ENCODE data around the gene SELENON.

SELENON gene

GRCh38 chr1:25799935-25800702, at the start of gene SELENON:
TSS of gene SELENON (plus strand) at chr1:25800193. CDS start at chr1:25800231, 38 bp downstream.
- no peak for FAIRE-seq

GRCh38 chr1:25750923-25751605, 48.9 kb upstream of the SELENON start:
- FAIRE-seq = no peak

- FAIRE-seq = no peak
Measured at GRCh38 chr1:25754470-25755181, 45.4 kb upstream of the SELENON start.

DNA sequence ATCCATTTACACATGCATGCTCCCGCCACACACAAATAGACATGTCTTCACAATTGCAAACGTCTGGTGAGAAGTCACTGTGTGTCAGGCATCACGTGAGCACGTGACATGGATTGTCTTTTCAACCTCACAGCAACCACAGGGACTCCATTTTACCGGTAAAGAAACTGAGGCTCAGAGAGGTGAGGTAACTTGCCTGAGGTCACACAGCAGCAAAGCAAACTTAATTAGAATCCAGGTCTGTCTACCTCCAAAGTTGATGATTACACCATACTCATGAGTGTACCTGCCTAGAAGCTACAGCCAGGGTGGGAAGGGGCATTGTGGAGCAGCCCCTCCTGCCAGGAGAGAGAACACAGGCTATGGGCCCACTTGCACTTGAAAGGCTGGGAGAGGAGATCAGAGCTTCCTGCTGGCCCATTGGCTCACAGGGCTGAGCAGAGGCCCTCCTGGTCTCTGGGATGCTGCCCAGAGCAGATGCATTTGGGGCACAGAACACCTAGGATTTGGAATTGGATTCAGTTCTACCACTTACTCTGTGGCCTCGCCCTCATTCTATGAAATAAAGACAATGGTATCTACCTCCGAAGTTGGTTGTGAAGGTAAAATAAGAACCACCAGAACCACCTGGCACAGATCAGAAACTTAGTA, 44.4 kb upstream of the SELENON start:
- FAIRE-seq = no peak

DNA sequence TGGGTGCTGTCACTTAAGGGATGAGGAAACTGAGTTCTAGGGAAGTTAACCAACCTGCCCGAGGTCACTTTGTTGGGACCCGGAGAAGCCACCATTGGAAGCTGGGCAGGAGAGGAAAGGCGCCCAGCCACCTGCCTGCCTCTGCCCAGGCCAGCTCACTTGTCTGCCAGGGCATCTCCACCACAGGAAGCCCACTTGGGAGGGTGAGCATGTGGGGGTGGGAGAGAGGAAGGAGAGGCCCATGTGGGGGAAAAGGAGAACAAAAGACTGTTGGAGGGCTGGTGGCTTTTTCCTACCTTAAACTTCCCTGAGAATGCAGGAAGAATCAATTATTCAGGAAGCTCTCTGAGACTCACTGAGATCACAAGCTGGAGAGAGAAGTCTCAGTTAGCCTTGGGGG, 43.8 kb upstream of the SELENON start:
- FAIRE-seq = no peak

DNA sequence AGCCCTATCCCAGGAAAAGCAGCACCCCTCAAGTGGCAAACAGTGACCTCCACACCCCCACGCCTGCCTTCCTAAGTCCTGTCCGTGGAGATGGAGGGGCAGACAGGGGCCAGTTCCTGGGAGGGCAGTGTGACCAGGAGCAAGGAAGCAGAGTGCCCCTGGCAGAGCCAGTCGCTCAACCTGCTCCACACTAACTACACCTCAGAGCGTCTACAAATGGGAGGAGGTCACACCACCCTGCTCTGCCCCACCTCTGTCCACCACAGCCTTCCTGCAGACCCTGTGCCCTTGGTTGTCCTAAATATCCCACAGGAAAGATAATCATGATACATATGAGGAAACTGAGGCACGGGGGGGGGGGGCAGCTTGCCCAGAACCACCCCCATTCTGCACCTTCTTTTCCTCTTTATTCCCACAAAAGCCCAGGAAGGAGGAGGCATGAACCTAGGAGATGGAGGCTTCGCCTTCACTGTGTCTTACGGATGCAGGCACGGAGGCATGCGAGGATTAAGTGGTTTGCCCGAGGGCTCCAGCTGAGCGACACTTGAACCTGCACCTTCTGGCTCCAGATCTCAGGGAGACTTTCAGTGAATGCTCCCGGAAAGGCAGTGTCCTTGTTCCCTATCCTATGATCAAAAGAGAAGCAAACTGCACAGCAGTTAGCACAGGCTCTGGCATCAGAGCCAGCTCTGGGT, 42.7 kb upstream of the SELENON start:
- no peak for FAIRE-seq

GRCh38 chr1:25757846-25758185, 42.2 kb upstream of the SELENON start:
- no peak for FAIRE-seq

- FAIRE-seq = no peak
Measured at GRCh38 chr1:25758466-25759070, 41.4 kb upstream of the SELENON start.

- FAIRE-seq = peak; percentile 86
Measured at GRCh38 chr1:25760122-25760719, 39.8 kb upstream of the SELENON start.

DNA sequence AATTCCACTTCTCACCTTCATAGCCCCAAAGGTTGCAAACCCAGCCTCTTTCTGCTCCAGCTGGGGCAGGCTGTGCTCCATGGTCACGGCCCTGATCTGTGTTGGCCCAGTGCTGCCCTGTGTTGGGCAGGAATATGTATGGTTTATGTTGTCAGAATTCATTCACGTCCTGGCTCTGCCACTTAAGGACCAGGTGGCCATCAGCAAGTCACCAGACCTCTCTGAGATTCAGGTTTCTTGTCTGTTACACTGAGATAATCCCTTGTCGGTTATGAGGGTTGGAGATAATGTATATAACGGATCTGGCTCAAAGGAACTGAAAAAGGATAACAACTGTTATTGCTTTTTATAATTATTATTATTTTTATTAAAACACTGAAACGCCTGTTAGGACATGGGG, 39.1 kb upstream of the SELENON start:
- no peak for FAIRE-seq

DNA sequence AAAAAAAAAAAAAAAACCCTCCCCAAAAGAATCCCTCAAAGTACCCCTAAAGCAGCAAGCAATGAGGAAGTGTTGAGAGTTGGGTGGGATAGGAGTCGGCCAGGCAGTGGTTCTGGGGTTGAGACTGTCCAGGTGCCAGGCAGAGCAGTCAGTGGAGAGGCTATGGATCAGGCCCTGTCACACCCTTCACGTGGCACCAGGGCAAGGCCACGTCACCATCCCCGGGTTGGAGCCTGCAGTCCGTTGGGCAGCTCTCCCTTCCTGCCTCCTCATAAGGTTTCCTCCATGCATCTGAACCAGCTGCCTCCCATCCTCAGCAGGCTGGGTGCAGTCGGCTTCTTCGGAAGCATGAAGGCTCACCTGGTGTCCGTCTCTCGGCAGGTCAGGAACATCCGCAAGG, 36.5 kb upstream of the SELENON start:
- no peak for FAIRE-seq

GRCh38 chr1:25765136-25765922, 34.7 kb upstream of the SELENON start:
- no peak for FAIRE-seq

DNA sequence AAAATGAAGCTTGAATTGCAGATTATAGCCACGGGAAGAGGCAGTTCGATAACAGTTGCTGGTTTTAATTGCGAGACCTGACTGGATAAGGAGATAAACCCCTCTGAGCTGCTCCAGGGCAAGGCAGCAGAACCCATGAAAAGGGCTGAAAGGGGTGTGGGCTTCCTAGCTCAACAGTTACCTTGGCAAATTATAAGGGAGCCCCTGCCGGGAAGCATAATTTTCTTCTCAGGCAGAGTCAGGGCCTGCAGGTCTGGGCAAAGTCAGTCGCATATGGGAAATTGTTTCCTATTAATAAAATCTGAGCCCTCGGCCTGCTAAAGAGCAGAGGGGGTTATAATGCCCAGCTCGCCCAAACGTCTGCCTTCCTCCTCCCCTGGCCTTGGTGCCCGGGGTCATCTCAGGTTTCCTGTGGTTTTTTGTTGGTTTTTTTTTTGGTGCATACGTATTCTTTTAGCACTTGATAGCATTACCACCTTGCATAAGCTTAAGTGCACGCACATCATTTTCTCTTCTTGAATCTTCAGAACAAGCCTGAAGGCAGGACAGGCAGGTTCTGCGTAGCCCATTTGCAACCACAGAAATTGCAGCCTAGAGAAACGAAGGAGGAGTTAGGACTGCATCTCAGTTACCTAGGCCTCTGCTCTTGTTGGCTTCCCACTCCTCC, 33.9 kb upstream of the SELENON start:
- FAIRE-seq = no peak

GRCh38 chr1:25766721-25767436, 33.1 kb upstream of the SELENON start:
- no peak for FAIRE-seq

DNA sequence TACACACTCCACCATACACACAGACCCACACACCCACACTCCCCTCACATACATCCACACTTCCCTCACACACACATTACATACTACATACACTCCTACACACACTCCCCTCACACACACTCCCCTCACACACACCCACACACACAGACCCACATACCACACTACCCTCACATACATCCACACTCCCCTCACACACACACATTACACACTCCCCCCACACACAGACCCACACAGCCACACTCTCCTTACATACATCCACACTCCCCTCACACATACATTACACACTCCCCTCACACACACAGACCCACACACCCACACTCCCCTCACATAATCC, 32.6 kb upstream of the SELENON start:
- FAIRE-seq = no peak

DNA sequence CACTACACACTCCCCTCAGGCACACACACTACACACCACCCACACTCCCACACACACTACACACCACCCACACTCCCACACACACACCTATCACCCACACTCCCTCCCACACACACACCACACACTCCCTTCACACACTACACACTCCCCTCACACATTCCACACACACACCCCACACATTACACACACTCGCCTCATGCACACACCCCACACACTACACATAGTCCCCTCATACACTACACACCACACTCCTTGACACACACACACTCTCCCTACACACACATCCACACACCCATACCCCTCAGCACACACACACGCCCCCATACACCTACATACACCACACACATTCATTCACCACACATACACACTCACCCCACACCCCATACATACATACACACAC, 31.0 kb upstream of the SELENON start:
- no peak for FAIRE-seq

DNA sequence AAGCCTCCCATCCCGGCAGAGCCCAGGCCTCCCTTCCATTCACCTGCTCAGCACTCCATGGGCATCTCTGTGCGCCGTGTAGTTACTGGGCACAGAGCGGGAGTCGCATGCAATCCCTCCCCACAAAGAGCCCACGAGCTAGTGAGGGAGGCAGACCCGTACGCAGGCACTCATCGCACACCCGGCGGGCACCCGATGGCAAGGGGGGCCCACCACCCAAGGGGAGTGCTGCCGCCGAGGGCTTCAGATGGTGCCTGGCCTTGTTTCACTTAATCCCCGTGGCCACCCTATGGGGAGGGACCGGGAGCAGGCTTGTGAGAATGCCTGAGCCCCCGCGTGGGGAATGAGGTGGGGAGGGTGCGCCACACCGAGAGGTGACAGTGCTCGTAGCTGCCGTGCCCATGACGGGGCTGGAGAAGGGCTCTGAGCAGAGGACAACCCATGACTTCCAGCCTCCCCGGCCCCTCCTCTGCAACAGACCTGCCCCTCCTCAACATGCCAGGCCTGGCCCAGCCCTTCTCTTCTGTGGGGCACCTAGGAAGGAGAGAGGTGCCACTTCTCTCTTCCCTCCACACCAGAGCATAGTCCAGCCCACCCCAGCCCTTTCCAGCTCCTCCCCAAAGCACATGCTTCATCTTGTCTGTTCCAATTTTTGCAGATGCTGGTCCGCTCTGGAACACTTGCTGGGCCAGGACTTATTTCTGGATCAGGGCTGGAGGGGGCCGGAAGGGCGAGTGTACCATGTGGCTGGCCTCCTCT, 30.2 kb upstream of the SELENON start:
- no peak for FAIRE-seq

GRCh38 chr1:25770541-25771220, 29.3 kb upstream of the SELENON start:
- FAIRE-seq = no peak

Measured in islet of Langerhans (tissue), 1 donor.